ENCODE measurements around the gene ATP11C.
"Not testable (repeated sequence)": the region's sequence is repeated elsewhere in the genome, so short reads cannot be mapped to it uniquely, and the experiment has no call there.

The ATP11C gene

DNA sequence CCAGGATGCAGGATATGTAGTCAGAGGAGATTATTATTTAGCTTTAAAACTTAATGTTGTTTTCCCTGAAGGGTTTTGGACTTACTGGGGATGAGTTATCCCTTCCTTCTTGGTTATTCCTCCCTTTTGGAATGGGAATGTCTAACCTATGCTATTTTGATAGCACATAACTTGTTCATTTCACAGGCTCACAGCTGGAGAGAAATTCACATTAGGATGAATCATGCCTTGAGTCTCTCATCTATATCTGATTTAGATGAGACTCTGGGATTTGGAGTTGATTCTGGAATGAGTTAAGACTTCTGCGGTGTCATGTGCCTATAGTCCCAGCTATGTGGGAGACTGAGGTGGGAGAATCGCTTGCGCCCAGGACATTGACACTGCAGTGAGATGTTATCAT lies 81.1 kb downstream of the ATP11C start:
- FAIRE-seq = no peak

- no peak for FAIRE-seq
Observed at GRCh38 chrX:139850968-139851367, 81.9 kb downstream of the ATP11C start.

DNA sequence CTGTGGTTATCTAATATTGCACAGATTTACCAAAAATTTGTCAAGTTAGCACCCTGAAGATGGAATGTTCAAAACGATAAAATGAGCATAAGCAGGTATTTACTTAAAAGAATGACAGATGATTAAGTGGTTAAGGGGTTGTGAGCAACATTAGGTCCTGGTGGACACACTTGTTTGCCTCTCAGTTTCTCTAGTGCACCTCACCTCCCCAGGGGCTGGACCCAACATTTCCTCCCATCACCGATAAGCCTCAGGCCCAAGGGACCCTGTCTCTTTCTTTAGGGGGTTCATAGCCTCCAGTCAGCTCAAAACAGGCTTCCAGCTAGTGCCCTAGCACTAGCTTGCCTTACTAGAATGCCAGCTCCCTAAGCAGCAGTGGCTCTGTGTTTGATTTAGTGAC lies 88.0 kb downstream of the ATP11C start:
- no peak for FAIRE-seq

DNA sequence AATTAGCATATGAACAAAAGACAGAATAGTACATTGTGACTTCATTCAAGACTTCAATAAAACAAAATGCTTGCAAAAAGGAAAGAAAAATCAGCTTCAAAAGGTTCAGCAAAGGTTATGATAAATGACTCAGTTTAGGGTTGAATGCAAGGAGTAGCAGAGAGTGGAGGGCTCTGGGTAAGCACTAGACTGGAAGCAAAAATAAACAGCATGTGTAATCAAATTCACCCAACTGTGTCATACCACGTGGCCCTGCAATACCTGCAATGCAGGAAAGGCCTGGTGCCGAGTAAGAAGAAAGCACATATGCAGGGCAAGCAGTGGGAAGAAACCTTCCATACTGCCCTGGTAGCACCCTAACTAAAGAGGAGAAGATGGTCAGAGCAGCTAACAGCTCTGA lies 88.7 kb downstream of the ATP11C start:
- FAIRE-seq = no peak

DNA sequence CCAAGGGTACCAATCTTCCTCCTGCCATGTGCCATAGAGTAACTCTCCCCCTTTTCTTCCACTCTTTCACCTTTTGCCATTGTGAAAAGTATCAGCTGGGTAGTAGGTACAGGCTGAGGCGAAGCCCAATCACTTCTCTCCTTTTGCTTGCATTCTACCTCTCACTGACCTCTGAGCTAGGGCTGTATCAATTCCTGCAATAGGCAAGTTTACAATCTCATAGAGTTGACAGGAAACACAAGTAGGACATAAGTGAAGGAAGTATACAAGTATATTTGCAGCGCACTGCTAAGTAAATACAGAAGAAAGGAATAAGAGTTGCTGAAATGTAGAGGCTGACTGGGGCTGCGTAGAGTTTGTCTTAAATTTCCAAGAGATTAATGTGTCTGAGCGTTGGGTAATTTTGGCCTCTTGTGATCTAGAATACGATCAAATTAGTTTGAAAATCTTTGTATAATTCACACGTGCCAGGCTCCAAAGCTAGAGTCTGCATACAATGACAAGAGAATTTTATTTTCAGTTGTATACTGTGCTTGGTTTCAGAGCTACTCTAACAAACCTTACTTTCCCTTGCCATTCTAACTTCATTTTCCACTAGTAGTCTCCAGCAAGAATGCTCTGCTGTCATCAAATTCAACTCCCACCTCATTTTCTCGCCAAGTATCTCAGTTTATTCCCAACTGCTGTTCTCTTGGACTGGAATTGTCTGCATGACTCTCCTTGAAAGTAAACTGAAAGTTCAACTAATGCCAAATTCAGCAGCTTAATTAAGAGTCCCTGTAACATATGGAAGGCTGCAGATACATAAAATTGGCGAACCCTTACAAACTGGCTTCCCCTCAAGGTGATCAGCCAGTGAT lies 90.3 kb downstream of the ATP11C start:
- no peak for FAIRE-seq

GRCh38 chrX:139836335-139836734 lies 96.5 kb downstream of the ATP11C start:
- not testable (repeated sequence) for FAIRE-seq

GRCh38 chrX:139834879-139835278 lies 98.0 kb downstream of the ATP11C start:
- FAIRE-seq = no peak

GRCh38 chrX:139832718-139833309 lies 100.0 kb downstream of the ATP11C start:
- no peak for FAIRE-seq

DNA sequence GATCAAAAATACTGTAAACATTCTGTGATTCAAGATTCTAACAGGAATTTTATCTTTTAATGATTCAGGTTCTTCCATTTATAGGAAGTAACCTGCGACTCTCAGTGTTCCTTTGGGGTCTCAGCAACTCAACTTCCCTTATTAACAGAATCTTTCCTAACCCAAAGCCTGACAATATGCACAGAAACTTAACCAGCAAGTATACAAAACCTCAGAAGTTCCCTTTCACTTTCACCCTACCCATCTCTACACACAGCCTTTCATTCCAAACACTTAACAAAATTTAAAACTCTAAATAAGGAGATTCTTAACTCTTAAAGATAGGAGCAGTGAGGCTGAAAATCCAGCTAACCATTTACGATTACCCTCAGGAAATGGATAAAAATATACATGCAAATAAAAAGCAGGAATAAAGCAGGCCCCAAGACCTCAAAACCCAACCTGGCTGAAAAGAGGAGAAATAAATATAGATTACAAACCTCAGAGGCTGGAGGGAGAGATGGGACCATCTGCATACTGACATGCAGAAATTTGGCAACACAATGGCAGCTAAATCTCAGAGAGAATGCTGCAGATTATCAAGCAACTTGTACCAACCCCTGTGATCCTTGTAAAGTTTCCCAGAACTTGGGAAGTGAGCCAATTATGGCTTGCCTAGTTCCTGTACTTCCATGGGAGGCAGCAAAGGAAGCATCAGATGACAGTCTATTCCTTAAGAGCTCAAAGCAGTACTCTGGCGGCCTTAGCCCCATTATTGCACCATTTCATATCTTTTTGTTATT lies 101.0 kb downstream of the ATP11C start:
- FAIRE-seq = no peak

- FAIRE-seq = no peak
Observed at GRCh38 chrX:139831017-139831416, 101.8 kb downstream of the ATP11C start.

DNA sequence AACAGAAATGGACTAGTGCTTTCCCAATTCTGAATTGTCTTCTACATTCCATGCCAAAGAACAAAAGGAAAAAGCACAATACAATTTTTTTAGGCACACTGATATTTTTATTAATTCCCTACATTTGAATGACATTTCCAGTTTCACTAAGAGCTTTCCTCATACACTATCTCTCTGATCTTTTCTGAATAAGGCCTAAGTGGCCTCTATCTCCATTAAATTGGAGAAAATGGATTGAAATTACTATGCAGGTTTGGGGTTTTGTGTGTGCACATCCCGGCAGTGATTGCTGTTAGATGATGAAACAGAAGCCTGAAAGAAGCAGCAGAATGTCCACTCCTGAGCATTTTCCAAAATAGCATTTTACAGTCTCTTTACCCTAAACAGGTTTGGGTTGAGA lies 104.0 kb downstream of the ATP11C start:
- FAIRE-seq = no peak

- no peak for FAIRE-seq
Observed at GRCh38 chrX:139828033-139828432, 104.8 kb downstream of the ATP11C start.

DNA sequence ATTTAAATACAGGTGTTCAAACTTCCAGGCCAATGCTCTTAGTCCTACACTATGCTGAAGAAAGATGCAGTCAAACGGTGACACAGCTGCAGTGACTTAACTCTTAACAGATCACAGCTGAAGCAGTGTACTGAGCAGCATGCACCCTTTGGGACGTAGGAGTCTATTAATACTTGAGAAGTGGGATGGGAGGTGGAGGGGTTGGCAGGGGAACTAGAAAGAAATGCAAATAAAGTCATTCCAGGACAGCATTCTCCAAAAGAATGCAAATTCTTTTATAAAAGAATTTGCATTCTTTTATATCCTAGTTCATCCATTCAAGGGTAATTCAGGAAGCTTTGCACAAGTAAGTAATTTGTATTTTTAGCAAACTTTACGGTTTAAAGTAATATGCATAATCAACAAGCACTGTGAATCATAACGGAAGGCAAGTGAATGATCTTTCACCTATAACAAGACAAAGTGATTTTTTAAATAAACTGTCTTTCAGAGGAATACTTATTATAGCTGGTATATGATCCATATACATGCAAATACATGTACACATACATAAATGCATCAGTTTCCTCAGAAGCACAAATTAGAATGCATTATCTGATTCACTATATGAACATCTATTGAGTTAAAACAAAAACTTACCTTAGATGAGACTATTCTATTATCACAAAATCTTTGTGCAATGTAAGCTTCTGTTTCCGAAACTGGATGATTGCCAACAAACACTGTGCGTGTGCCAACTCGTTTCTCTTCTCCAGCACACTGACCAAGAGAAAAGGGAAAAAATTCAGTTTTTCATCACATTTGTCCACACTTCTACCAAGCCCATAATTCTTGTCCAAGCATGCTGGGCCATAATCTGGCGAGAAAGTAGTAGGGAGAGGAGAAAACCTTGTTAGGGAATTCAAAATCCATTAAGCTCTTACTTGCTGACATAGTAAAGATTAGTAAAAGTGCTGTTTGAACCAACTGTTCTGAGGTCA lies 106.5 kb downstream of the ATP11C start:
- FAIRE-seq = no peak

GRCh38 chrX:139825618-139826017 lies 107.2 kb downstream of the ATP11C start:
- no peak for FAIRE-seq

DNA sequence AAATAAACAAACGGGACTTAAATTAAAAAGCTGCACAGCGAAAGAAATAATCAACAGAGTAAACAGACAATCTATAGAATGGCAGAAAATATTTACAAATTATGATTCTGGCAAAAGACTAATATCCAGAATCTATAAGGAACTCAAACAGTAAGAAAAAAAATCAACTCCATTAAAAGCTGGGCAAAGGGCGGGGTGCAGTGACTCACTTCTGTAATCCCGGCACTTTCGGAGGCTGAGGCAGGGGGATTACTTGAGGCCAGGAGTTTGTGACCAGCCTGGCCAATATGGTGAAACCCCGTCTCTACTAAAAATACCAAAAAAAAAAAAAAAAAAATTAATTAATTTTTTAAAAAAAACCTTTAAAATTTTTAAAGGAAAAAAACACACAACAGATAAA lies 109.0 kb downstream of the ATP11C start:
- no peak for FAIRE-seq

DNA sequence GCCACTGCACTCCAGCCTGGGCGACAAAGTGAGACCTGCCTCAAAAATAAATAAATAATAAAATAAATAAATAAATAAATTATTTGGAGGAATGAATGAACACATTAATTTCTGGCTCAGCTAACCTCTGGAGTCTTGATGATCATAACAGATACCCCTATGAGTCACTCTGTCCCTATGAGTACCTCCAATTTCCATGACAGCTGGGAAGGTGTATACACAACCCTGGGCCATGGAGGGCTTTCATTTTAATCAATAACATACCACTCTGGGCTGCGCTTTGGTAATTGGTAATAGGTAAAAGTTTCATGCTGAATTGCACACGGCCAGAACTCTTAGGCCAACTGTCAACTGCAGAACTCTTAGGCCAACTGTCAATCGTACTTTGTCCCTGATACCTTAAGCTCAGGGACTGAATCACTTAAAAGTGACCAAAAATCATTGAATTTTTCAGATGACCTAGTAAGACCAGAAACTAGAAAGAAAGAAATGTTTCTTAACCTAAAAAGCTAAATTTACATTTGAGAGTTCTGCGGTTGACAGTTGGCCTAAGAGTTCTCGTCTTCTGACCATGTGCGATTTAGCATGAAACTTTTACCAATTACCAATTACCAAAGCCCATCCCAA lies 112.4 kb downstream of the ATP11C start:
- no peak for FAIRE-seq

DNA sequence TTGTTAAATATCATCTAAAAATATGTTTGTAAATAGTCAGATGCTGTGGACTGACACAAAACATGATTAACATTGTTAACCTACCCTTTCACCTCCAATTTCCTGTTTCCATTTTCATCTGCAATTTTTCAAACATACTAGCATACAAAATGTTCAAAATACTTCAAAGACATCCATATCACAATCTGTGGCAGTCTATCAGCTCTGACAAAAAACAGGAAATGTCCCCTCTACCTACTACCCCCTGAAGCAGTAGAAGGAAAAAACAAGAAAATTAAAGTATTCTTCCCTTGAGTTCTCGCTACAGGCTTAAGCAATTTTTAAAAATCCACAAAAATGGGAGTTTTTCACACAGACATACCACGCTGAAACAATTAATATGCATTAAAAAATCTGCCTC lies 116.6 kb downstream of the ATP11C start:
- FAIRE-seq = no peak

DNA sequence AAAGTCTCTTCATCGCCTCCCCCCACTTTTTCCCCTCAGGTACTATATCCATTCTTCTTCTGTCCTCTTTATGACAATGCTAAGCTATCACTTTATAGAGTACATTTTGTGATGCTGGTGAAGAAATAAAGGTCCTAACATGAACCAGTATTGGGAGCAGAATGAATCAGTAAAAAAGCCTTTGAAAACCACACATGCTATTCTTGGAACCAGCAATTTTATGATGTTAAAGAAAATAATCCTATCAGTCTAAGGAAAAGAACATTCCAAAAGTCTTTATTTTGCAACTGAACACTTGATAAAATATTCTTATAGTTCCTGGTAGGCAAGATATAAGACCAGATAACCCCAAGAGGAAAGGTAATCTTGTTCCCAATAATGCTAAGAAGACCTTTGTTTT lies 117.1 kb downstream of the ATP11C start:
- FAIRE-seq = no peak

DNA sequence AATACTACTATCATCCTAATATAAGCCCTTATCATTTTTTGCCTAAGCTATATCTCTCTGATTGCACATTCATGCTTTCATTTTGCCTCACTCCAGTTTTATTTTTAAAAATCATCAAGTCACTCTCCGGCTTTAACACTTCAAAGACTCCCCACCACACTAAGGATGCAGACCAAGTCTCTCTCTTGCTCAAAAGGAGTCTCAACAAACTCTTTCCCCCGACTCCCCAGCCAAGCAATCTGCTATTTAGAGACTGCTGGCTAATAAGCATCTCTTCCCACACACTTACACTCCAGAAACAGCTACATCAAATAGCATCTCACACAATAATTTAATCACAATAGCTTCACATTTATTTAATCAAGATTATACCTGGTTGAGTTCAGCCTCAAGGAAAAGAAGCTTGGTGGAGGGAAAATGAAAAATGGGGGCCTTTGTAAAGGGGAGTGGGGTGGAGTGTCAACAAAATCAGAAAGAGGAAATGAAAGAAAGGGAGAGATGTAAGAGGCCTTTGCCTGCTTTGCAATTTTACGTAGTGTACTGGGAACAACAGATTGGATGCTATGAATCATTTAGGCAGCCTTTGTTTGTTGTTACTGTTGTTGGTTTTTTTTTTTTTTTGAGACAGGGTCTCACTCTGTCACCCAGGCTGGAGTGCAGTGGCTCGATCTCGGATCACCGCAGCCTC lies 120.8 kb downstream of the ATP11C start:
- no peak for FAIRE-seq

DNA sequence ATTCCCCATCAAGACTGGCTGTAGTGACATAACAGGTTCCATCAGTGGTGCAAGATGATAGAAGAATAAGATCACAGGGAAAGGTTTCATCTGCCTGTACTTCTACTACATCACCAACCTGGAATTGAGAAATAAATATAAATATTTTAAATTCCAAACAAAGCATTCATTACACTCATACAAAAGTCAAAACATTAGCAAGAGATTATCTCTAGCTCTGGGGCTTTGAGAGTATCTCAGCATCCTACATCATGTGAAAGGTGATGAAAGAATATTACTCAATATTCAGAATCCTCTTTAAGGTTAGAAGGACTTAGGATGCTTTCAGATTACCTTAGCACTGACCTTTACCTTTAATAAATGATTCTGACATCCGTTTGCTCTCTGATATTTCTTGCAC lies 128.4 kb downstream of the ATP11C start:
- no peak for FAIRE-seq

DNA sequence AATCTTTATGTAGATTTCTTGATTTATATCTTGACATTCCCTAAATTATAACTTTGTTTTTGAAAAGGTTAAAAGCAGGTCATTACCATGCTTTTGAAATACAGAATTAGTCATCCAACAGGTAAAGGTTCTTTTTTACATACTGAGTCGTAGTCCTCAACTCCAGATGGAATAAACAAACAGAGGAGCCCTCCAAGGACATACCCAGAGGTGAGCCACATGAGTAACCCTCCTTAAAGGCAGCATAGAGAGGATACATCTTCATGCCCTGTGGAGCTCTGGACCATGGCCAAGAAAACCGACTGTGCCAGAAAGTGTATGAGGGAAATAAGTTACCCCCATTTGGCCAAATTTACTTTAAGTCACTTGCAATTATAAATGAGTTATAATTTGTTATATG lies 129.6 kb downstream of the ATP11C start:
- FAIRE-seq = no peak

All from endometrium (tissue), 2 donors.